Measurements from ENCODE around the gene CCDC70.

DNA sequence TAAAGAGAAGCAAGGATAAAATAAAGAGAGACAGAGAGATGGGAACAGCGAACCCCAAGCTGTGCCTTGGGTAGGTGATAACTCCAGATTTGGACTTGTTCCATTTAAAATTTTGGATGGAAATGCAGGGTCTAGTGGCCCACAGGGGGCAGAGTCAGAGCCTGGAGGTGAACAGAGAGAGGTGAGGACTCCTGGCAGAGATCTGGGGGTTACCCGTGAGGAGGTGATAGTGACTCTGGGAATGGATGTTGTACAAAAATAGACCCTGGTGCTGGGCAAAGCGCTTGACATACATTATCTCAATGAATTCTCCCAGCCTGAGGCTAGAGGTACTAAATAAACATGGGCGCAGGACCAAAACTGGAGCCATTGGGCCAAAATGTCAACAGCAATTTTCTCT is 43.5 kb upstream of the CCDC70 start:
- no peak for TF ChIP-seq GATA2 (IDR thresholded peaks at IDR 0.05; ENCODE audit: low read depth, low read length)
- TF ChIP-seq GATA3 (IDR thresholded peaks at IDR 0.05; ENCODE audit: low read depth, low read length): no peak

Data from SH-SY5Y (cell line).